ENCODE results near the gene RFT1.

Gene RFT1

GRCh38 chr3:53082736-53083135 lies 47.5 kb downstream of the RFT1 start:
- DNase-seq: peak; percentile 25

- DNase-seq: peak; percentile 20
These were observed 48.9 kb downstream of the RFT1 start for GRCh38 chr3:53081318-53081717.

- DNase-seq: peak; percentile 34
These were observed 49.5 kb downstream of the RFT1 start for GRCh38 chr3:53080612-53081205.

GRCh38 chr3:53079791-53080555 lies 50.3 kb downstream of the RFT1 start:
- peak; percentile 41 for DNase-seq

GRCh38 chr3:53079147-53079546 lies 51.1 kb downstream of the RFT1 start:
- peak; percentile 30 for DNase-seq

- peak; percentile 29 for DNase-seq
These were observed 51.6 kb downstream of the RFT1 start for GRCh38 chr3:53078656-53079055.

GRCh38 chr3:53077476-53078220 lies 52.6 kb downstream of the RFT1 start:
- peak; percentile 50 for DNase-seq

- peak; percentile 43 for DNase-seq
These were observed 54.5 kb downstream of the RFT1 start for GRCh38 chr3:53075743-53076140.

GRCh38 chr3:53074761-53075742 lies 55.2 kb downstream of the RFT1 start:
- DNase-seq: peak; percentile 45

- DNase-seq: no peak
These were observed 55.9 kb downstream of the RFT1 start for GRCh38 chr3:53074366-53074696.

GRCh38 chr3:53073553-53074365 lies 56.5 kb downstream of the RFT1 start:
- peak; percentile 57 for DNase-seq

- DNase-seq: peak; percentile 95
These were observed 57.3 kb downstream of the RFT1 start for GRCh38 chr3:53072653-53073552.

- peak; percentile 52 for DNase-seq
These were observed 58.3 kb downstream of the RFT1 start for GRCh38 chr3:53071882-53072431.

- peak; percentile 49 for DNase-seq
These were observed 60.7 kb downstream of the RFT1 start for GRCh38 chr3:53069422-53070068.

- DNase-seq: peak; percentile 21
These were observed 62.1 kb downstream of the RFT1 start for GRCh38 chr3:53068176-53068575.

GRCh38 chr3:53067567-53067966 lies 62.7 kb downstream of the RFT1 start:
- peak; percentile 45 for DNase-seq

GRCh38 chr3:53065841-53066480 lies 64.3 kb downstream of the RFT1 start:
- DNase-seq: peak; percentile 29

- no peak for DNase-seq
These were observed 67.3 kb downstream of the RFT1 start for GRCh38 chr3:53062905-53063304.

GRCh38 chr3:53056442-53056841 lies 73.8 kb downstream of the RFT1 start:
- peak; percentile 72 for DNase-seq
